SU-DHL-6 (cell line): ENCODE data around the gene KCNMB2.

ENCODE experiments used
- H2AFZ ChIP-seq: fragments of 200-600 bp; sonication (generic); 2 replicates; pipeline ENCODE4 v1.6.1; 2014; ENCODE audit warnings: low read depth, mild to moderate bottlenecking, moderate library complexity, mixed read lengths, antibody characterized with exemption, low read length; ENCODE audit not compliant: severe bottlenecking
- H3F3A ChIP-seq: fragments of 200-600 bp; shearing (Covaris generic); 2 replicates; pipeline ENCODE4 v1.6.0; 2016; ENCODE audit warnings: antibody characterized with exemption, mild to moderate bottlenecking; ENCODE audit not compliant: insufficient read depth
- H3K27ac ChIP-seq: fragments of 200-600 bp; sonication (generic); 2 replicates; pipeline ENCODE4 v1.5.1; 2016; ENCODE audit warnings: low read depth, mild to moderate bottlenecking, low read length, moderate library complexity, mixed read lengths
- H3K27me3 ChIP-seq: fragments of 200-600 bp; sonication (generic), shearing (Covaris generic); 2 replicates; pipeline ENCODE4 v1.6.0; 2014; ENCODE audit warnings: mild to moderate bottlenecking, low read length
- H3K36me3 ChIP-seq: fragments of 200-600 bp; sonication (generic); 2 replicates; pipeline ENCODE4 v1.6.1; 2014; ENCODE audit warnings: mild to moderate bottlenecking, low read length, mixed read lengths
- H3K4me2 ChIP-seq: fragments of 300-600, 200-600 bp; shearing (Covaris generic), sonication (generic); 2 replicates; pipeline ENCODE4 v1.6.0; 2014; ENCODE audit warnings: low read length, low read depth, mild to moderate bottlenecking; ENCODE audit not compliant: poor library complexity, severe bottlenecking
- H3K4me3 ChIP-seq: fragments of 200-600 bp; sonication (generic); 2 replicates; pipeline ENCODE4 v1.5.1; 2014; ENCODE audit warnings: antibody characterized with exemption, low read length, mild to moderate bottlenecking, mixed read lengths; ENCODE audit not compliant: insufficient read depth, poor library complexity, severe bottlenecking
- H3K79me2 ChIP-seq: fragments of 200-600 bp; sonication (generic); 2 replicates; pipeline ENCODE4 v1.6.1; 2014; ENCODE audit warnings: mild to moderate bottlenecking, low read length, moderate library complexity; ENCODE audit not compliant: insufficient read depth
- H3K9ac ChIP-seq: fragments of 200-600 bp; sonication (generic); 2 replicates; pipeline ENCODE4 v1.7.0; 2014; ENCODE audit warnings: mild to moderate bottlenecking, low read length
- H3K9me2 ChIP-seq: fragments of 200-600 bp; sonication (generic); replicated peaks from 2 replicates; pipeline ENCODE4 v1.6.1; 2014; ENCODE audit warnings: low read length; ENCODE audit not compliant: insufficient read depth
- H3K9me3 ChIP-seq: fragments of 200-600 bp; sonication (generic); 2 replicates; pipeline ENCODE4 v1.6.1; 2014; ENCODE audit warnings: low read length, mixed read lengths; ENCODE audit not compliant: insufficient read depth
- H4K20me1 ChIP-seq: fragments of 200-600 bp; sonication (generic); 2 replicates; pipeline ENCODE4 v1.6.1; 2014; ENCODE audit warnings: low read depth, mild to moderate bottlenecking, antibody characterized with exemption, low read length, moderate library complexity, mixed read lengths
- CTCF ChIP-seq: fragments of 200-600 bp; sonication (generic); IDR thresholded peaks from one replicate; pipeline ENCODE4 v1.5.1; 2017; ENCODE audit warnings: antibody characterized with exemption, mild to moderate bottlenecking, low read length, moderate library complexity; ENCODE audit not compliant: insufficient read depth, poor library complexity, severe bottlenecking
- EZH2phosphoT487 ChIP-seq: fragments of 200-600 bp; sonication (generic), shearing (Covaris generic); conservative IDR thresholded peaks from 2 replicates; pipeline ENCODE4 v1.6.1; 2018; ENCODE audit warnings: mild to moderate bottlenecking, antibody characterized with exemption, low read length, moderate library complexity, mixed read lengths

Gene KCNMB2

GRCh38 chr3:178529606-178530225 is 6.5 kb upstream of the KCNMB2 start:
- H3K4me2 ChIP-seq: no peak overlapping the region
- H3K27ac ChIP-seq: no peak overlapping the region
- H3K36me3 ChIP-seq: no peaks in the 10 kb centered on the region
- H3F3A ChIP-seq: no peaks in the 10 kb centered on the region
- H3K27me3 ChIP-seq: no peaks in the 10 kb centered on the region
- H4K20me1 ChIP-seq: no peaks in the 10 kb centered on the region
- no peaks in the 10 kb centered on the region for H3K9me3 ChIP-seq
- H2AFZ ChIP-seq: no peak overlapping the region
- no peaks in the 10 kb centered on the region for H3K9me2 ChIP-seq
- H3K4me3 ChIP-seq: no peak overlapping the region
- no peak for TF ChIP-seq CTCF
- no peak for TF ChIP-seq EZH2phosphoT487
- no peaks in the 10 kb centered on the region for H3K79me2 ChIP-seq
- H3K9ac ChIP-seq: no peak overlapping the region

GRCh38 chr3:178532476-178532875 is 3.8 kb upstream of the KCNMB2 start:
- H3F3A ChIP-seq: no peaks in the 10 kb centered on the region
- no peak overlapping the region for H3K4me2 ChIP-seq
- TF ChIP-seq CTCF: no peak
- TF ChIP-seq EZH2phosphoT487: no peak
- H3K36me3 ChIP-seq: no peaks in the 10 kb centered on the region
- H3K9ac ChIP-seq: no peak overlapping the region
- no peaks in the 10 kb centered on the region for H3K9me2 ChIP-seq
- H2AFZ ChIP-seq: no peak overlapping the region
- H3K79me2 ChIP-seq: no peaks in the 10 kb centered on the region
- no peaks in the 10 kb centered on the region for H3K9me3 ChIP-seq
- H3K4me3 ChIP-seq: no peak overlapping the region
- no peaks in the 10 kb centered on the region for H3K27me3 ChIP-seq
- no peak overlapping the region for H3K27ac ChIP-seq
- H4K20me1 ChIP-seq: no peaks in the 10 kb centered on the region

GRCh38 chr3:178537122-178537705 is 978 bp downstream of the KCNMB2 start:
- Histone ChIP-seq H3K4me3 (no peak overlapping the region), H3K36me3 (no peaks in the 10 kb centered on the region), H3K4me2 (no peak overlapping the region)

More at GRCh38 chr3:178537122-178537705, 978 bp downstream of the KCNMB2 start:
- TF ChIP-seq EZH2phosphoT487 (no peak), CTCF (no peak)
- no peaks in the 10 kb centered on the region for H3K27me3 ChIP-seq
- no peaks in the 10 kb centered on the region for H3K9me3 ChIP-seq
- no peaks in the 10 kb centered on the region for H4K20me1 ChIP-seq
- no peak overlapping the region for H3K27ac ChIP-seq
- H3K9me2 ChIP-seq: no peaks in the 10 kb centered on the region
- no peak overlapping the region for H2AFZ ChIP-seq
- no peaks in the 10 kb centered on the region for H3F3A ChIP-seq
- no peaks in the 10 kb centered on the region for H3K79me2 ChIP-seq
- no peak overlapping the region for H3K9ac ChIP-seq
